ENCODE results near the gene TNS4.

The TNS4 gene

DNA sequence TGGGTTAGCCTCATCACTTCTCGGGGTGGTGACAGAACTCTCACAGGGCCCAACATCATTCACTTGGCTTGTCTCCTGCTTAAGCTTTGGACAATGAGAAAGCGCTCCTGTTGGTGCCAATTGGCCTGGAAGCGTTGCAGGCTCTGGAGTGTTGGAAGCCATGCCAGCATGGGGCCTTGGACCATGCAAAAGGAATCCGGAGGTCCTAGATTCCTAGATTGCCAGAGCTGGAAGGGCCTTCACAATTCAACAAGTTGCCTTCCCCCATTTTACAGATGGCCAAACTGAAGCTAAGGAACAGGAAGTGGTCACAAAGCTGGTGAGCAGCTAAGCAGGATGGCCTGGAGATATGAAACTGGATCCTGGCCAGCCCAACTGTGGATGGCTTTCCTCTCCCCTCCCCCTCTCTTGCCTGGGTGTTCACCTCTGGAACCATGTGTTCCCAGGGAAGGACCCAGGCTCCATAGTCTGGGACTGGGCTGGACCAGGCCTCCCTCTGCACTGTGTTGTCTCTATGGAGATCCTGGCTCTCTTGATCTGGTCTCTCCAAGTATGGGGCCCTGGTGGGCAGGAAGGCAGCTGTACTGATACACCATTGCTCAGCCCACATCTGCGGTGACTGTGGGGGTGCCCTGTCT lies 64.2 kb downstream of the TNS4 start:
- Histone ChIP-seq H3K9me3 (ENCODE audit: control insufficient read depth, low read length) (no peaks in the 10 kb centered on the region), H3K4me1 (ENCODE audit: control insufficient read depth, insufficient read depth, low read length) (peaks cover 4% of the 10 kb centered on the region), H3K9ac (ENCODE audit: low read length) (no peak overlapping the region), H3K4me3 (ENCODE audit: low read length) (no peak overlapping the region), H3K27me3 (ENCODE audit: control insufficient read depth, insufficient read depth, low read length) (no peaks in the 10 kb centered on the region), H3K36me3 (ENCODE audit: control insufficient read depth, insufficient read depth, low read length) (no peaks in the 10 kb centered on the region)

DNA sequence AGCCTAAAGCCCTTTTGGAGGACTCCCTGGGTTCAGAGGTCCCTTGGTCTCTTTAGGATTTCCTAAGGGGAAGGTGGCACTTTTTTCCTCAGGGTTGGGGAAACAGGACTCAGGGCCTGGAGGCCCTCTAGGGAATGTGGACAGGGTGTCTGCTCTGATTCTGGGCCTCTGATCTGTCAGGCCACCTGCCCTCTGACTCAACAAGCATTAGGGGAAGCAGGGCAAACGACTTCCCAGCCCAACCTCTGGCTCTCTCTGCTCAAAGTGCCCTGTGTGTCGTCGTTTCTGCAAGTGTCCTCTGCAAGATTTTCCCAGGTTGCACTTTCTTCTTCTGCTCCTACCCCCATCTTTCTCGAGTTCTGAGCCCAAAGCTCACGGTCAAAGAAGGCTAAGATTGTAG lies 64.8 kb downstream of the TNS4 start:
- Histone ChIP-seq H3K9ac (ENCODE audit: low read length) (no peak overlapping the region), H3K9me3 (ENCODE audit: control insufficient read depth, low read length) (no peaks in the 10 kb centered on the region), H3K4me3 (ENCODE audit: low read length) (no peak overlapping the region), H3K4me1 (ENCODE audit: control insufficient read depth, insufficient read depth, low read length) (peaks cover 4% of the 10 kb centered on the region), H3K27me3 (ENCODE audit: control insufficient read depth, insufficient read depth, low read length) (no peaks in the 10 kb centered on the region), H3K36me3 (ENCODE audit: control insufficient read depth, insufficient read depth, low read length) (no peaks in the 10 kb centered on the region)

DNA sequence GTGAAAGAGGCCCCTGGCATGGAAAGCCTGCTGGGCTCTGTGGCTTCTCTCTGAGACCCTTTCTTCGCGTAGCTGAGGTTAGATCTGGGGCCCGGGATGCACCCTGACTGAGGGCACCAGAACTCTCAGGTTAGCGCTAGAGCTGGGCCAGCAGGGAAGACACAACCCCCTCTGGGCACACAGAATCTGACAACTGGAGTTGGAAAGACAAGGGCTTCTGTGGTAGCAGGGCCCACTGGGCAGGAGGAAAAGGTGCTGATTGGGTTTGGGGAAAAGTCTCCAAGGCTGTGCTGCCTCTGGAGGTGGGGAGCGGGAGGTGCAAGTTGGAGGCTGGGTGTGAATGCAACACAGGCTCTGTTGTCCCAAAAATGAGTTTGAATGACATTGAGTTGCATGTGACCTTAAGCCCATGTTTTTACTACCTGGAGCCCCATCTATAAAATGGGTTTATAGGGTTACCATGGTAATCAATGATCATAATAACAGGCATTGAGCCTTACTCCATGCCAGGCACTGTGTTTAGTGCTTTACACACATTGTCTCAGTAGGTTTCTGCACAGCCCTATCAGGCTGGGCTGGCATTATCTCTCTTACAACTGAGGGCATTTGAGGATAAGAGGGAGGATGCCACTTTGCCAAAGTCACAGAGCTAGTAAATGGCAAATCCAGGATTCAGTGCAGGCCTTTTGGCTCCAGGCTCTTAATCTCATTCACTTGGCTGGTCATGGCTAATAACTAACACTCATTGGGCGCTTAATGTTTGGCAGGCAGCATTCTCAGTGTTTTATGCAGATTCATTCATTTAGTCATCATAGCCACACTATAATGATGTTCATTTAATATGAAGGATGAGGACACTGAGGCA lies 67.6 kb downstream of the TNS4 start:
- H3K9me3 ChIP-seq (ENCODE audit: control insufficient read depth, low read length) = no peaks in the 10 kb centered on the region
- H3K4me3 ChIP-seq (ENCODE audit: low read length) = no peak overlapping the region
- no peak overlapping the region for H3K9ac ChIP-seq (ENCODE audit: low read length)
- H3K4me1 ChIP-seq (ENCODE audit: control insufficient read depth, insufficient read depth, low read length) = no peaks in the 10 kb centered on the region
- no peaks in the 10 kb centered on the region for H3K27me3 ChIP-seq (ENCODE audit: control insufficient read depth, insufficient read depth, low read length)
- no peaks in the 10 kb centered on the region for H3K36me3 ChIP-seq (ENCODE audit: control insufficient read depth, insufficient read depth, low read length)

DNA sequence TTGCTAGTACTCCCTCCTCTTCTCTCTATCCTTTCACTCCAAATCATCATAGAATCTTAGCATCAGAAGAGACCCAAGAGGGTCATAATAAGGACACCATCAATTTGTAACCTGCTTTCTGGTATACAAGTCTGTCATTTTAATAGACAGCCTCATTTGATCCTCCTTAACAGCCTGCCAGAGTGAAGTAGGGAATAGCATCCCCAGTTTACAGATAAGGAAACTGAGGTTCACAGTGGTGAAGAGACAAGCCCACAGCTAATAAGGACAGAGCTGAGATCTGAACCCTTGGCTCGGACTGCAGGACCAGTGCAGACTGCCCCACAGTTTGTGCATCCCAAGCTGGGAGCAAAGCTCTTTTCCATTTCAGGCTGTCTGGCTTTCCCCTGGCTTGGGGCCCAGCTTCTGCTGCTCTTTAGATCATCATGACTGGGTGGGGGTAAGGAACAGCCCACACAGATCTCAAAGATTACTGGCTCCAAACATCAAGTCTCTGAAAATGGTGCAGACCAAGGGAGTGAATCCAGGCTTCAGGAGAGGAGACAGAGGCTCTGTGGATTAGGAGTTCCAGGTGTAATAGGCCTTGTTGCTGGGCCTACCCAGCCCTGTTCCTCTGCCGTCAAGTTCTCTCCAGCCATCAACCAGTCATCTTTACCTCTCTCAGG lies 68.4 kb downstream of the TNS4 start:
- no peak overlapping the region for H3K9ac ChIP-seq (ENCODE audit: low read length)
- H3K9me3 ChIP-seq (ENCODE audit: control insufficient read depth, low read length) = no peaks in the 10 kb centered on the region
- no peak overlapping the region for H3K4me3 ChIP-seq (ENCODE audit: low read length)
- H3K27me3 ChIP-seq (ENCODE audit: control insufficient read depth, insufficient read depth, low read length) = no peaks in the 10 kb centered on the region
- no peaks in the 10 kb centered on the region for H3K36me3 ChIP-seq (ENCODE audit: control insufficient read depth, insufficient read depth, low read length)
- H3K4me1 ChIP-seq (ENCODE audit: control insufficient read depth, insufficient read depth, low read length) = no peaks in the 10 kb centered on the region

DNA sequence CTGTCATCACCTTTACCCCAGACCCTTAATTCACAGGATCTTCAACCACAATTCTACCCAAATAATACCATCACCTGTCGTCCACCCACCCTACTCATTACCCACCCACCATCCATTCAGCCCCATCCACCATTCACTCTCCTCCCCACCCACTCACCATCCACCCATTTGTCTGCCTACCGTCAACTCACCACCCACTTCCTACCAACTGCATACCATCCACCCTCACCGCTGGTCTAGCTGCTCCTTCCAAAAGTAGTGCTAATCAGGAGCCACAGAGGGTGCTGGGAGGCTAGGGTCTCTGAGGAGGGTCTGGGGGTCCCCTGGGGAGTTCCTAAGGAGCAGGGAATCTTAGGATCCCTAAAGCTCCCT lies 70.2 kb downstream of the TNS4 start:
- H3K9me3 ChIP-seq (ENCODE audit: control insufficient read depth, low read length) = no peaks in the 10 kb centered on the region
- no peaks in the 10 kb centered on the region for H3K4me1 ChIP-seq (ENCODE audit: control insufficient read depth, insufficient read depth, low read length)
- H3K27me3 ChIP-seq (ENCODE audit: control insufficient read depth, insufficient read depth, low read length) = no peaks in the 10 kb centered on the region
- H3K36me3 ChIP-seq (ENCODE audit: control insufficient read depth, insufficient read depth, low read length) = no peaks in the 10 kb centered on the region
- H3K4me3 ChIP-seq (ENCODE audit: low read length) = no peak overlapping the region
- no peak overlapping the region for H3K9ac ChIP-seq (ENCODE audit: low read length)

GRCh38 chr17:40430272-40431230 lies 70.9 kb downstream of the TNS4 start:
- H3K4me1 ChIP-seq (ENCODE audit: control insufficient read depth, insufficient read depth, low read length) = no peaks in the 10 kb centered on the region
- no peak overlapping the region for H3K9ac ChIP-seq (ENCODE audit: low read length)
- no peaks in the 10 kb centered on the region for H3K27me3 ChIP-seq (ENCODE audit: control insufficient read depth, insufficient read depth, low read length)
- H3K36me3 ChIP-seq (ENCODE audit: control insufficient read depth, insufficient read depth, low read length) = no peaks in the 10 kb centered on the region
- no peak overlapping the region for H3K4me3 ChIP-seq (ENCODE audit: low read length)
- H3K9me3 ChIP-seq (ENCODE audit: control insufficient read depth, low read length) = no peaks in the 10 kb centered on the region

GRCh38 chr17:40427002-40427491 lies 74.4 kb downstream of the TNS4 start:
- no peaks in the 10 kb centered on the region for H3K27me3 ChIP-seq (ENCODE audit: control insufficient read depth, insufficient read depth, low read length)
- no peaks in the 10 kb centered on the region for H3K9me3 ChIP-seq (ENCODE audit: control insufficient read depth, low read length)
- H3K9ac ChIP-seq (ENCODE audit: low read length) = no peak overlapping the region
- no peak overlapping the region for H3K4me3 ChIP-seq (ENCODE audit: low read length)
- H3K36me3 ChIP-seq (ENCODE audit: control insufficient read depth, insufficient read depth, low read length) = no peaks in the 10 kb centered on the region
- no peaks in the 10 kb centered on the region for H3K4me1 ChIP-seq (ENCODE audit: control insufficient read depth, insufficient read depth, low read length)

Measured in mucosa of stomach (tissue), 1 donor.